Calu3 (cell line): Measurements from ENCODE around the gene CD6. TPM values are rescaled to one million over a fixed set of nuclear protein-coding genes. Genes with fewer than 3 reads are reported as not detected.

Experiments used
- BruUV-seq: library from RNA; stranded (reverse); fragments of 400-500 nt; replicated peaks from 2 replicates; lab custom pipeline; 2021; lab: Mats Ljungman, UMichigan
- CTCF ChIA-PET: fragments of 300-600 bp; sonication (Branson Sonifier 250); formaldehyde crosslinking; loops from one replicate; lab custom pipeline; 2022; ENCODE audit warnings: antibody characterized with exemption; lab: Charles Lee
- DNase-seq: peaks from one replicate; pipeline ENCODE4 v3.0.0; 2022
- H3K27ac Mint-ChIP-seq: one replicate; pipeline ENCODE4 v1.8.0; 2022; ENCODE audit warnings: mixed read lengths; ENCODE audit not compliant: unreplicated experiment
- H3K27me3 Mint-ChIP-seq: one replicate; pipeline ENCODE4 v1.8.0; 2022; ENCODE audit warnings: mixed read lengths; ENCODE audit not compliant: unreplicated experiment
- H3K36me3 Mint-ChIP-seq: one replicate; pipeline ENCODE4 v1.8.0; 2022; ENCODE audit warnings: mild to moderate bottlenecking, moderate library complexity, mixed read lengths; ENCODE audit not compliant: insufficient read depth, unreplicated experiment
- H3K4me1 Mint-ChIP-seq: one replicate; pipeline ENCODE4 v1.8.0; 2022; ENCODE audit warnings: mild to moderate bottlenecking, low read depth, mixed read lengths; ENCODE audit not compliant: unreplicated experiment
- H3K4me3 Mint-ChIP-seq: one replicate; pipeline ENCODE4 v1.8.0; 2022; ENCODE audit warnings: mild to moderate bottlenecking, low read depth, moderate library complexity, mixed read lengths; ENCODE audit not compliant: unreplicated experiment
- H3K9me3 Mint-ChIP-seq: one replicate; pipeline ENCODE4 v1.8.0; 2022; ENCODE audit warnings: low read depth, mixed read lengths; ENCODE audit not compliant: unreplicated experiment
- CTCF ChIP-seq: fragments of 200-600 bp; IDR thresholded peaks from one replicate; pipeline ENCODE4 v1.8.0; 2022; ENCODE audit warnings: antibody characterized with exemption; ENCODE audit not compliant: unreplicated experiment
- intact Hi-C: fragments of 100-400 bp; cut with micrococcal nuclease; formaldehyde crosslinking; loops from one replicate; pipeline ENCODE4 v1.10.0; 2022; ENCODE audit not compliant: unreplicated experiment
- total RNA-seq: library from RNA; stranded (reverse); gene quantifications from 2 replicates; pipeline ENCODE4 v1.2.3, GENCODE V29; 2022

CD6 gene
- total RNA-seq, 1 experiment from 2014 or later = 0.26 TPM

GRCh38 chr11:60959431-60959830, 12.0 kb upstream of the CD6 start:
- no peak for DNase-seq
- intact Hi-C loops = no loop called here
- no peak for TF ChIP-seq CTCF
- Mint-ChIP-seq H3K4me1 (no peaks in the 10 kb centered on the region), H3K27me3 (peaks cover 44% of the 10 kb centered on the region), H3K27ac (no peak overlapping the region), H3K36me3 (no peaks in the 10 kb centered on the region), H3K9me3 (no peaks in the 10 kb centered on the region), H3K4me3 (no peak overlapping the region)
- no TSS peak for BruUV-seq
- CTCF ChIA-PET = no interaction called here

GRCh38 chr11:60960405-60960804, 11.1 kb upstream of the CD6 start:
- Mint-ChIP-seq H3K9me3 (no peaks in the 10 kb centered on the region), H3K27ac (no peak overlapping the region), H3K36me3 (no peaks in the 10 kb centered on the region), H3K4me1 (no peaks in the 10 kb centered on the region), H3K4me3 (no peak overlapping the region), H3K27me3 (peaks cover 48% of the 10 kb centered on the region)
- no peak for DNase-seq
- intact Hi-C loops = no loop called here
- CTCF ChIA-PET = no interaction called here
- no TSS peak for BruUV-seq
- TF ChIP-seq CTCF = no peak

DNA sequence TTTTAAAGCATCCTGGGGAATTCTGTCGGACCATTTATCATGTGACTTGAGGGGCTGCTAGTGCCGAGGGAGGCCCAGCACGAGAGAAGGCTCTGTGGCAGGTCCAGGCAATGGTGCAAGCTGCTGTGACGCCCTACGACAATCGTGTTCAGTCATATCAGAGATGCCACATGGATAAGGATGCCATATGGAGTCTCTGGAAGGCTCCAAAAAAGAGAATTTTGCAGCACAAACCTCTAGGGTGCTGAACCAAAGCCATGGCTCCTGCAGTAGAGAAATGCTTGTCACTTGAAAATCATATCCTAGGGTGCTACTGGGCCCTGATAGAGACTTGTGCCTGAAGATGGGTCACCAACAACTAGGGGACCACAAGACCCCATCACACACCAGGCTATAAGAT, 6.7 kb upstream of the CD6 start:
- intact Hi-C loops = no loop called here
- Mint-ChIP-seq H3K27me3 (peaks cover 55% of the 10 kb centered on the region), H3K4me3 (no peak overlapping the region), H3K9me3 (peaks cover 7% of the 10 kb centered on the region), H3K36me3 (no peaks in the 10 kb centered on the region), H3K27ac (no peak overlapping the region), H3K4me1 (no peaks in the 10 kb centered on the region)
- CTCF ChIA-PET = no interaction called here
- no peak for DNase-seq
- no peak for TF ChIP-seq CTCF
- no TSS peak for BruUV-seq

DNA sequence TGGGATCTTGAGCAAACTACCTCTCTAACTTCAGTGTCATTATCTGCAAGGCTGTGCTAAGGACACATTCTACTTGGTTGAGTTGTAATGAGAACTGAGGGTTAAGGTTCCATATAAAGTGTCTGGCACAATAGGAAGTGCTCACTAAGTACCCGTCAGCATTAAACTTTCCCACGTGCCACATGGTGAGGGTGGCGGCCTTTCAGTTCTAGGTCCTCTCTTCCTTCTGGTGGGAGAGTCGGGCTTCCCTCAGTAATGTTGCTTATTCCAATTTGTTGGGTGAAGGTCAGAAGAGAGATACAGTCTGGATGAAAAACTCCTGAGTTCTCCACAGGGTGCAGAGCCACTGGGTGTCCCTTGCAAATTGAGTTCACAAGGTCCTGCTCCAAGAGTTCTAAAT, 4.6 kb upstream of the CD6 start:
- no peak for DNase-seq
- peaks cover 53% of the 10 kb centered on the region for H3K27me3 Mint-ChIP-seq
- no peak overlapping the region for H3K27ac Mint-ChIP-seq
- no peak for TF ChIP-seq CTCF
- H3K4me1 Mint-ChIP-seq = no peaks in the 10 kb centered on the region
- peaks cover 7% of the 10 kb centered on the region for H3K9me3 Mint-ChIP-seq
- BruUV-seq = no TSS peak
- CTCF ChIA-PET = no interaction called here
- no peak overlapping the region for H3K4me3 Mint-ChIP-seq
- H3K36me3 Mint-ChIP-seq = no peaks in the 10 kb centered on the region
- intact Hi-C loops = no loop called here
